Skeletal muscle tissue (tissue), 4 donors: ENCODE results near the gene ABCC2. TPM values are rescaled to one million over a fixed set of nuclear protein-coding genes. Genes with fewer than 3 reads are reported as not detected.
"Not testable (repeated sequence)": the region's sequence is repeated elsewhere in the genome, so short reads cannot be mapped to it uniquely, and the experiment has no call there.

Source experiments
- H3K27ac ChIP-seq: one replicate; pipeline ENCODE4 v1.7.0; 2013; ENCODE audit warnings: mild to moderate bottlenecking, low read depth, low read length, inconsistent platforms
- H3K27me3 ChIP-seq, 3 donors: one replicate each; pipeline ENCODE4 v1.7.0; 2013; ENCODE audit warnings: low read length in 3 of 3; ENCODE audit not compliant: control insufficient read depth in 3 of 3, insufficient read depth in 3 of 3
- H3K36me3 ChIP-seq, 3 donors: one replicate each; pipeline ENCODE4 v1.7.0; 2013; ENCODE audit warnings: low read length in 3 of 3; ENCODE audit not compliant: control insufficient read depth in 3 of 3, insufficient read depth in 3 of 3
- H3K4me1 ChIP-seq, 3 donors: one replicate each; pipeline ENCODE4 v1.7.0; 2013; ENCODE audit warnings: low read length in 3 of 3, mild to moderate bottlenecking in 3 of 3; ENCODE audit not compliant: control insufficient read depth in 3 of 3, insufficient read depth in 3 of 3
- H3K4me3 ChIP-seq, 3 donors: one replicate each; pipeline ENCODE4 v1.7.0; 2013; ENCODE audit warnings: low read length in 3 of 3
- H3K9ac ChIP-seq, 3 donors: one replicate each; pipeline ENCODE4 v1.7.0; 2013; ENCODE audit warnings: low read length in 3 of 3, mild to moderate bottlenecking in 3 of 3, moderate library complexity in 2 of 3, low read depth in 1 of 3
- H3K9me3 ChIP-seq, 3 donors: one replicate each; pipeline ENCODE4 v1.7.0; 2013; ENCODE audit warnings: low read length in 3 of 3; ENCODE audit not compliant: control insufficient read depth in 3 of 3
- total RNA-seq: library from RNA; depleted of rRNA; stranded (reverse); fragments of >200 nt; gene quantifications from one replicate; pipeline ENCODE4 v1.2.3, GENCODE V29; 2014
- donor health status: Osteomylitis.

The ABCC2 gene
- total RNA-seq, 1 donor from 2014 or later, result 1.6 TPM

GRCh38 chr10:99855479-99856071 lies 73.1 kb downstream of the ABCC2 start:
- Histone ChIP-seq H3K9me3 (no peaks in the 10 kb centered on the region), H3K4me3 (no peak overlapping the region), H3K27me3 (no peaks in the 10 kb centered on the region), H3K4me1 (no peaks in the 10 kb centered on the region), H3K27ac (no peak overlapping the region), H3K36me3 (peaks cover 0 to 11% (median 2%) of the 10 kb centered on the region in 3 donors), H3K9ac (no peak overlapping the region)

- H3K9ac ChIP-seq, result no peak overlapping the region
- no peak overlapping the region for H3K4me3 ChIP-seq
- no peaks in the 10 kb centered on the region for H3K4me1 ChIP-seq
- no peaks in the 10 kb centered on the region for H3K36me3 ChIP-seq
- no peak overlapping the region for H3K27ac ChIP-seq
- H3K9me3 ChIP-seq, result no peaks in the 10 kb centered on the region
- no peaks in the 10 kb centered on the region for H3K27me3 ChIP-seq
These were observed 76.4 kb downstream of the ABCC2 start for GRCh38 chr10:99858849-99859248.

GRCh38 chr10:99859585-99859984 lies 77.1 kb downstream of the ABCC2 start:
- no peaks in the 10 kb centered on the region for H3K27me3 ChIP-seq
- no peaks in the 10 kb centered on the region for H3K4me1 ChIP-seq
- no peaks in the 10 kb centered on the region for H3K36me3 ChIP-seq
- no peak overlapping the region for H3K9ac ChIP-seq
- no peaks in the 10 kb centered on the region for H3K9me3 ChIP-seq
- H3K27ac ChIP-seq, result no peak overlapping the region
- no peak overlapping the region for H3K4me3 ChIP-seq

- no peak overlapping the region for H3K4me3 ChIP-seq
- no peaks in the 10 kb centered on the region for H3K27me3 ChIP-seq
- H3K9me3 ChIP-seq, result no peaks in the 10 kb centered on the region
These were observed 78.0 kb downstream of the ABCC2 start for GRCh38 chr10:99860466-99860865.

GRCh38 chr10:99863535-99864240 lies 81.2 kb downstream of the ABCC2 start:
- H3K27me3 ChIP-seq, H3K4me3 ChIP-seq, H3K9ac ChIP-seq, H3K27ac ChIP-seq, H3K36me3 ChIP-seq, H3K4me1 ChIP-seq, H3K9me3 ChIP-seq: not testable (repeated sequence)

More at GRCh38 chr10:99860466-99860865, 78.0 kb downstream of the ABCC2 start:
- no peak overlapping the region for H3K27ac ChIP-seq
- no peak overlapping the region for H3K9ac ChIP-seq
- no peaks in the 10 kb centered on the region for H3K4me1 ChIP-seq
- no peaks in the 10 kb centered on the region for H3K36me3 ChIP-seq

GRCh38 chr10:99867250-99867649 lies 84.8 kb downstream of the ABCC2 start:
- H3K36me3 ChIP-seq, H3K9me3 ChIP-seq, H3K9ac ChIP-seq, H3K4me3 ChIP-seq, H3K4me1 ChIP-seq, H3K27me3 ChIP-seq, H3K27ac ChIP-seq: not testable (repeated sequence)

GRCh38 chr10:99869581-99870122 lies 87.2 kb downstream of the ABCC2 start:
- Histone ChIP-seq H3K9ac (no peak overlapping the region), H3K27ac (no peak overlapping the region)

GRCh38 chr10:99870123-99870730 lies 87.8 kb downstream of the ABCC2 start:
- H3K4me1 ChIP-seq, result peaks cover 0 to 18% (median 15%) of the 10 kb centered on the region in 3 donors

More at GRCh38 chr10:99869581-99870122, 87.2 kb downstream of the ABCC2 start:
- no peaks in the 10 kb centered on the region for H3K36me3 ChIP-seq
- H3K9me3 ChIP-seq, result no peaks in the 10 kb centered on the region
- H3K4me3 ChIP-seq, result no peak overlapping the region
- H3K4me1 ChIP-seq, result peaks cover 0 to 16% (median 13%) of the 10 kb centered on the region in 3 donors
- H3K27me3 ChIP-seq, result no peaks in the 10 kb centered on the region

GRCh38 chr10:99872367-99873162 lies 90.1 kb downstream of the ABCC2 start:
- H3K4me3 ChIP-seq, result no peak overlapping the region
- peaks cover 10 to 16% (median 11%) of the 10 kb centered on the region in 3 donors for H3K36me3 ChIP-seq
- peaks cover 0 to 18% (median 15%) of the 10 kb centered on the region in 3 donors for H3K4me1 ChIP-seq
- H3K27me3 ChIP-seq, result no peaks in the 10 kb centered on the region
- H3K9me3 ChIP-seq, result no peaks in the 10 kb centered on the region
- no peak overlapping the region for H3K9ac ChIP-seq
- H3K27ac ChIP-seq, result no peak overlapping the region

More at GRCh38 chr10:99870123-99870730, 87.8 kb downstream of the ABCC2 start:
- Histone ChIP-seq H3K9ac (no peak overlapping the region), H3K9me3 (no peaks in the 10 kb centered on the region), H3K27ac (no peak overlapping the region), H3K36me3 (no peaks in the 10 kb centered on the region), H3K4me3 (no peak overlapping the region), H3K27me3 (no peaks in the 10 kb centered on the region)
